K562 (cell line): Measurements from ENCODE around the gene PAPSS2. TPM values are rescaled to one million over a fixed set of nuclear protein-coding genes. Genes with fewer than 3 reads are reported as not detected.

Experiments
- ATAC-seq: fragments of 200-7000 bp; cut with Tn5 transposase; 3 replicates; pipeline ENCODE4 v1.9.1; 2020; ENCODE audit warnings: moderate library complexity
- BruUV-seq: library from RNA; stranded (reverse); fragments of 400-500 nt; replicated peaks from 2 replicates; lab custom pipeline; 2021; lab: Mats Ljungman, UMichigan
- CTCF ChIA-PET: fragments of 300-600 bp; formaldehyde crosslinking; extraction: SDS; loops from one replicate; lab custom pipeline; 2021; ENCODE audit warnings: low intra/inter-chr PET ratio; lab: Yijun Ruan, JAX
- POLR2A ChIA-PET: fragments of 300-600, 350-650 bp; sonication (Branson Sonifier 250); formaldehyde crosslinking; extraction: SDS; loops from one replicate; lab custom pipeline; 2021; ENCODE audit warnings: antibody characterized with exemption, inconsistent platforms; lab: Yijun Ruan, JAX
- DNase-seq, 4 experiments: peaks; one replicate each; pipeline versions ENCODE4 v3.0.0 to v3.0.0-alpha.2; 2011 to 2018; ENCODE audit warnings: low spot score in 3 of 4, mixed read lengths in 3 of 4; ENCODE audit errors: extremely low read depth in 1 of 4
- FAIRE-seq: peaks from 2 replicates; lab custom pipeline; 2011; peaks lifted over from hg19 to GRCh38; lab: Jason Lieb, UNC
- H2AFZ ChIP-seq: 2 replicates; pipeline ENCODE4 v1.6.0; 2011; ENCODE audit warnings: low read depth, low read length, control low read depth, inconsistent platforms
- H3K27ac ChIP-seq: fragments of 200-600 bp; 3 replicates; pipeline ENCODE4 v1.8.0; 2011; ENCODE audit warnings: low read depth, mild to moderate bottlenecking, control low read depth, inconsistent platforms, low read length, moderate library complexity, mixed read lengths; ENCODE audit errors: extremely low read depth
- H3K27me3 ChIP-seq, 2 experiments: fragments of 300-600 bp in 1 of 2; 2 replicates in 1 of 2; 3 replicates in 1 of 2; pipeline versions ENCODE4 v1.6.0 to v1.8.0; 2011; ENCODE audit warnings: inconsistent platforms in 2 of 2, low read length in 2 of 2, mild to moderate bottlenecking in 1 of 2, mixed read lengths in 1 of 2, moderate library complexity in 1 of 2; ENCODE audit not compliant: control insufficient read depth in 2 of 2, insufficient read depth in 2 of 2
- H3K36me3 ChIP-seq: fragments of 300-600 bp; 3 replicates; pipeline ENCODE4 v1.8.0; 2011; ENCODE audit warnings: mild to moderate bottlenecking, low read length, inconsistent platforms; ENCODE audit not compliant: control insufficient read depth, insufficient read depth
- H3K4me1 ChIP-seq, 2 experiments: fragments of 200-600 bp in 1 of 2; replicated peaks in 1 of 2; 2 replicates in 1 of 2; 3 replicates in 1 of 2; pipeline versions ENCODE4 v1.5.1 to v1.8.0; 2011; ENCODE audit warnings: inconsistent platforms in 2 of 2, low read length in 2 of 2, mild to moderate bottlenecking in 1 of 2, mixed read lengths in 1 of 2, moderate library complexity in 1 of 2; ENCODE audit not compliant: control insufficient read depth in 2 of 2, insufficient read depth in 2 of 2
- H3K4me2 ChIP-seq: 2 replicates; pipeline ENCODE4 v1.6.1; 2011; ENCODE audit warnings: low read length, control low read depth, inconsistent platforms, mixed read lengths; ENCODE audit not compliant: insufficient read depth
- H3K4me3 ChIP-seq: fragments of 200-600 bp; sonication (generic), shearing (Covaris generic); 2 replicates; pipeline ENCODE4 v1.5.1; 2016; ENCODE audit warnings: control low read depth, inconsistent platforms
- H3K79me2 ChIP-seq: fragments of 200-600 bp; 3 replicates; pipeline ENCODE4 v1.8.0; 2011; ENCODE audit warnings: low read length, inconsistent platforms; ENCODE audit not compliant: control insufficient read depth, insufficient read depth
- H3K9ac ChIP-seq, 2 experiments: 2 replicates each; pipeline versions ENCODE4 v1.6.0 to v1.6.1; 2011; ENCODE audit warnings: low read depth in 2 of 2, low read length in 2 of 2, control low read depth in 1 of 2, inconsistent platforms in 1 of 2, mild to moderate bottlenecking in 1 of 2, mixed read lengths in 1 of 2; ENCODE audit not compliant: insufficient read depth in 1 of 2
- H3K9me1 ChIP-seq: one replicate; pipeline ENCODE4 v1.6.0; 2011; ENCODE audit warnings: inconsistent platforms, mild to moderate bottlenecking, low read length, moderate library complexity; ENCODE audit not compliant: control insufficient read depth, insufficient read depth
- H3K9me3 ChIP-seq: replicated peaks from 2 replicates; pipeline ENCODE4 v1.5.1; 2011; ENCODE audit warnings: low read depth, low read length, inconsistent platforms; ENCODE audit not compliant: control insufficient read depth, insufficient read depth
- H4K20me1 ChIP-seq: replicated peaks from 2 replicates; pipeline ENCODE4 v1.6.1; 2011; ENCODE audit warnings: low read length, inconsistent platforms, mixed read lengths; ENCODE audit not compliant: control insufficient read depth, insufficient read depth
- ARID1B ChIP-seq: fragments of 450-650 bp; IDR thresholded peaks from 2 replicates; pipeline ENCODE4 v1.6.1; 2016; ENCODE audit warnings: antibody characterized with exemption, mild to moderate bottlenecking, inconsistent platforms
- BCLAF1 ChIP-seq, 2 experiments: fragments of 450-650 bp in 1 of 2; IDR thresholded peaks; 2 replicates each; pipeline ENCODE4 v1.6.1; 2011 to 2017; ENCODE audit warnings: low read depth in 2 of 2, antibody characterized with exemption in 1 of 2, borderline replicate concordance in 1 of 2, low read length in 1 of 2, mild to moderate bottlenecking in 1 of 2, mixed read lengths in 1 of 2; ENCODE audit not compliant: control insufficient read depth in 1 of 2
- JUND ChIP-seq, 2 experiments: IDR thresholded peaks; 2 replicates in 1 of 2; 3 replicates in 1 of 2; pipeline ENCODE4 v1.6.1; 2011; ENCODE audit warnings: borderline replicate concordance in 2 of 2, low read depth in 2 of 2, low read length in 2 of 2, improper control_type of control experiment in 1 of 2, missing biosample characterization in 1 of 2, missing genetic modification characterization in 1 of 2, missing genetic modification reagents in 1 of 2
- MIER1 ChIP-seq: fragments of 450-650 bp; IDR thresholded peaks from 2 replicates; pipeline ENCODE4 v1.6.1; 2016; ENCODE audit warnings: antibody characterized with exemption, mild to moderate bottlenecking, low read depth
- PKNOX1 ChIP-seq: fragments of 450-650 bp; IDR thresholded peaks from 2 replicates; pipeline ENCODE4 v1.6.1; 2016
- RBBP5 ChIP-seq: fragments of 200-600 bp; sonication (generic); IDR thresholded peaks from 2 replicates; pipeline ENCODE4 v1.6.1; 2012; ENCODE audit warnings: borderline replicate concordance, mild to moderate bottlenecking, low read length, control low read depth, inconsistent platforms; ENCODE audit not compliant: insufficient read depth, poor library complexity, severe bottlenecking
- ZBTB7A ChIP-seq: IDR thresholded peaks from 2 replicates; pipeline ENCODE4 v1.6.1; 2011; ENCODE audit warnings: low read depth, mild to moderate bottlenecking, low read length, moderate library complexity, borderline replicate concordance; ENCODE audit not compliant: control insufficient read depth
- ZNF134 ChIP-seq: fragments of 250-450 bp; sonication (Bioruptor Pico); conservative IDR thresholded peaks from 2 replicates; pipeline ENCODE4 v1.4.0; 2020
- ZNF175 ChIP-seq: fragments of 200-800 bp; sonication (Bioruptor generic); IDR thresholded peaks from 2 replicates; pipeline ENCODE4 v1.6.1; 2016; ENCODE audit warnings: low read depth, mild to moderate bottlenecking, missing genetic modification characterization, missing compliant biosample characterization
- ZNF324 ChIP-seq: fragments of 250-450 bp; sonication (Bioruptor Pico); IDR thresholded peaks from 2 replicates; pipeline ENCODE4 v1.4.0; 2020; ENCODE audit warnings: mild to moderate bottlenecking
- whole genome bisulfite sequencing: fragments of 100-300 bp; shearing (Covaris generic); methylation state at CpG from one replicate; pipeline ENCODE4 v1.1.6; 2016; ENCODE audit warnings: low coverage, mixed read lengths; ENCODE audit not compliant: insufficient coverage; ENCODE audit errors: missing lambda C conversion rate; 5-methylcytosine and 5-hydroxymethylcytosine counted together
- in situ Hi-C: fragments of 300-500 bp; cut with MboI; formaldehyde crosslinking; loops from 4 replicates; pipeline ENCODE4 v1.15.0; 2018; ENCODE audit warnings: inconsistent platforms, mixed read lengths
- intact Hi-C: fragments of 100-400 bp; cut with micrococcal nuclease; formaldehyde crosslinking; loops from 2 replicates; pipeline ENCODE4 v1.14.2; 2022
- polyA plus RNA-seq, 8 experiments: library from polyadenylated mRNA; depleted of rRNA in 4 of 8; stranded (reverse) in 5 of 8; unstranded in 3 of 8; fragments of >200 nt; fragmentation: Nextera tagmentation in 2 of 8; fragmentation: Illumina TruSeq in 1 of 8; extraction: Ambion mirVana in 2 of 8; extraction: Trizol in 1 of 8; gene quantifications; 2 replicates each; pipeline versions ENCODE4 v1.2.1 to v1.2.3, GENCODE V29; 2011 to 2014; ENCODE audit warnings: inconsistent platforms in 1 of 8, missing spikeins in 1 of 8
- total RNA-seq, 7 experiments: library from RNA; depleted of rRNA in 6 of 7; stranded (reverse); fragments of >200 nt in 6 of 7; fragmentation: Illumina TruSeq in 2 of 7; extraction: Trizol in 2 of 7; gene quantifications; 2 replicates each; pipeline versions ENCODE4 v1.2.1 to v1.2.3, GENCODE V29; 2011 to 2021; ENCODE audit warnings: low replicate concordance in 1 of 7

The PAPSS2 gene
- total and polyA plus RNA-seq, 9 of the 15 experiments (the other 6 are each of a cell fraction or from before 2014, with no cell fraction given): 0.01 to 0.29 TPM; not detected in 7

DNA sequence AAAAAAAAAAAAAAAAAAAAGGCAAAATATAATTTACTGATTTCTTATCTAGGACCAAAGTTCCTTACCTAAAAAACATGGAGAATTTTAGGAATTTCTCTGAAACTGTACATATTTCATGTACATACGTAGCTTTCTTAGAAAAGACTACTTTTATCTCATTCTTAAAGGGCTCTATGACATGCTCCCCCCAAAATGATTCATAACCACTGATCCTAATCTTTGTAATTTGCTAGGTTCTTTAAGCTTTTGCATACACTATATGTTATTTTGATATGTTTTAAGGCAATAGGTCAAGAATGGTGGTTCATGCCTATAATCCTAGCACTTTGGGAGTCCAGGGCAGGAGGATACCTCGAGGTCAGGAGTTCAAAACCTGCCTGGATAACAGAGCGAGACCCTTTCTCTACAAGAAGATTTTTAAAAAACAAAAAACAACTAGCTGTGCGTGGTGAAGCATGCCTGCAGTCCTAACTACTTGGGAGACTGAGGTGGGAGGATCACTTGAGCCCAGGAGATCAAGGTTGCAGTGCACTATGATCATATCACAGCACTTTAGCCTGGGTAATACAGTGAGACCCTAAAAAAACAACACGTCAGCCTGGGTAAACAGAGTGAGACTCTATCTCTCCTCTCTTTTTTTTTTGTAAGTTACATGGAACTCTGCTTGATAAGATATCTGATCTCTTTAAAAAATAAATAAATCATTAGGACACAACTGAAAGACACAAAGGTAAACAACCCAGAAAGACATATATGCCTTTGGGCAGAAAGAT, 103.6 kb downstream of the PAPSS2 start:
- Histone ChIP-seq H3K27me3 (no peaks in the 10 kb centered on the region), H3K27ac (no peak overlapping the region), H3K79me2 (no peaks in the 10 kb centered on the region), H3K9me3 (no peaks in the 10 kb centered on the region), H4K20me1 (no peaks in the 10 kb centered on the region), H2AFZ (no peak overlapping the region), H3K9ac (no peak overlapping the region), H3K4me2 (no peak overlapping the region), H3K4me1 (peaks cover 3 to 6% of the 10 kb centered on the region in 2 experiments; a peak in 3 of 5 replicates), H3K36me3 (peaks cover 48% of the 10 kb centered on the region; the same call in 1 of the 3 replicates), H3K4me3 (no peak overlapping the region), H3K9me1 (no peaks in the 10 kb centered on the region)
- WGBS: 27% methylated on average over 5 of the region's 5 CpGs
- ChIA-PET CTCF (no interaction called here), POLR2A (no interaction called here)
- no peak for DNase-seq
- no TSS peak for BruUV-seq
- in situ Hi-C loops (no loop called here), intact Hi-C loops (no loop called here)
- no peak for FAIRE-seq
- peak; percentile 40; the same call in 2 of the 3 replicates for ATAC-seq
- TF ChIP-seq RBBP5 (no peak), ZBTB7A (no peak), BCLAF1 (IDR thresholded peaks at IDR 0.05; ENCODE audit: borderline replicate concordance in 1 of 2, control insufficient read depth in 1 of 2, low read depth in 2 of 2, low read length in 1 of 2) (no peak), ZNF324 (no peak), MIER1 (no peak), ZNF134 (CRISPR knock-in tag) (no peak), PKNOX1 (peak; percentile 45; the same call in 1 of the 2 replicates), ARID1B (0 out of 2 replicates have a peak, but pooled peaks have one; percentile 22), JUND (IDR thresholded peaks at IDR 0.05; ENCODE audit: borderline replicate concordance, low read depth, low read length) (peak; percentile 40; the same call in 1 of the 2 replicates), JUND (tag; IDR thresholded peaks at IDR 0.05; ENCODE audit: borderline replicate concordance, low read depth, low read length) (no peak), ZNF175 (CRISPR knock-in tag) (no peak)
